ENCODE results near the gene MATN1.

MATN1 gene

GRCh38 chr1:30757352-30758120 lies 34.2 kb upstream of the MATN1 start, which contains the start of gene LAPTM5:
Gene LAPTM5 (minus strand): TSS chr1:30757774. CDS start chr1:30757745, 29 bp downstream.
- DNase-seq = peak; percentile 60

- DNase-seq = peak; percentile 70
These were observed 33.4 kb upstream of the MATN1 start for GRCh38 chr1:30756545-30757351.

DNA sequence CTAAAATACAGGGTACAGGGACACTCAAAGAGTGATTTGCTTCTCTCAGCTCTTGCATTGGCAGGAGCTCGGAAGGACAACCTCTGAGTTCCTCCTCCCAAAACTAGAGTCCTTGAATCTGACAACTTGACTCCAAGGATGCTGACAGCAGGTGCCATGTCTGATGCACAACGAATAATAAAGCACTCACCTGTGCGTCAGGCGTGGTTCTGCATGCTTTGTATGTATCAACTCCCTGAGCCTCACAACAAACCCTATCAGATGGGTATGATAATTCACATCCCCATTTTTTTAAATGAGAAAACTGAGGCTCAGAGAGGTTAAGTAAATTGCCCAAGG lies 32.8 kb upstream of the MATN1 start:
- no peak for DNase-seq

DNA sequence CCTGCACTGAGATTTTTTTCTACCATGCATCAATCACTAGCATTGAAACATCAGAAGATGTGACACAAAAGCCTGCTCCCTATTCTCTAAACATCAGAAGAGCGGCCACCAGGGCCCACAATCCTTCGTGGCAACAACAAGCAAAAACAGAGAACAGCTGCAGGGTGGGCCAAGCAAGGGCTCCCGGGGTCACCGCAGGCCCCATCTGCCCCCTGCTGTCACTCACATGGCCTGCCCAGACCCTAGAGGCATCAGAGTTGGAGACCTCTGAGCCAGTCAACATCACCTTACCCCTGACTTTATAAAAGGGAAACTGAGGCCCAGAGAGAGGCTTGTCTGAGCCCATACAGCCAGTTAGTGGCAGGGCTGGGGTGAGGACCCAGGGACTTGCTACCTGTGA lies 32.4 kb upstream of the MATN1 start:
- DNase-seq = no peak

GRCh38 chr1:30755334-30755733 lies 31.9 kb upstream of the MATN1 start:
- no peak for DNase-seq

DNA sequence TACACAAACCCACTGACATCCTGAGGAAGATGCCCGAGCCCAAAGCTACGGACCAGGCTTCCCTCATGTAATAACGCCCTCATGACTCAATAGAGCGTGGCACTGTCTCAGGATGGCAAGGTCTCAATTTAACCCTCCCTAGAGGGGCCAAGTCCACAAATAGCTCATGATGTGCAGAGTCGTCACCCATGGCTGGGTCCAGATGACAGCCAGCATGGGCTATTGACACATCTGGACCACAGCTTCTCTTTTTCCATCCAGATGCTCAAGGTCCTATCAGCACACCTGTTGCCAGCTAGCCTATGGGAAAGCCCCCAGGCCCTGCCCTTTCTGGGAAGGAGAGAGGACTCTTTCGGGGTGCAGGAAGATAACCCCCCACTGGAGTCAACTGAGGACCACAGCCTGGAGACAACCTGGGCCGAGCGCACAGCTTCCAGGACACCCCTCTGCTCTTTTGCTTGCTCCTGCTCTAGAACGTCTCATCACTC lies 31.3 kb upstream of the MATN1 start:
- no peak for DNase-seq

DNA sequence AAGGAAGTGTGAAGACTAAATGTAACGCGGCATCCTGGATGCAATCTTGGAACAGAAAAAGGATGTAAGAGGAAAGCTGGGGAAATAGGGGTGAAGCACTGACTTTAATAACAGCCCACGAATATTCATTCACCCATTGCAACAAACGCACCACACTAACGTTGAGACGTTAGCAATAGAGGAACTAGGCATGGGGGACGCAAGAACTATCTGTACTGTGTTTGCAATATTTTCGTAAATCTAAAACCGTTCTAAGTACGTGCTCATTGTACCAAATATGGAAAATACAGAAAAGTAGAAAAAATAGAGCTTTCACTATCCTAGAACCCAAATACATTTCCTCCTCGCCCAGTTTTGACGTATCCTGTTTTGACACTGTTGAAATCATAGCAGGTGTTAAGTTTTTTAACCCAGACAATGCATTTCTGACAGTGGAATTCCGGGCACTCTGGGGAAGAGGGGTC lies 30.3 kb upstream of the MATN1 start:
- DNase-seq = no peak

DNA sequence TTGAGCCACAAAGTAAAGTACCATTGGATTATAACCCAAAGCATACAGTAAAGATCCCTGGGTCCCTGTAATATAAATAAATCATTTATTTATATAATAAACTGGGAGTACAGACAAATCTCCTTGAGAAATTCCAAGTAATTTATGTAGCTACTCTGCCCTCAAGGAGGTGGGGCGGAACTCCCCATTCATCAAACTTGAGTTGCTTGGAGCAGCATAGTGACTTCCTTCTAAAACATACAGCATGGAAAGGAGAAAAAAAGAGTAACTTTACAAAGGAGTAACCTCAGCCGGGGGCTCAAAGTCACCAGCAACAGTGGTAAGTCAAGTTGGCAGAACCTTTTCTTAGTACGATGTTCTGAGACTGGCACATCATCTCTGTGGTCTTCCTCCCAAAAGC lies 29.7 kb upstream of the MATN1 start:
- no peak for DNase-seq

- DNase-seq = no peak
These were observed 29.2 kb upstream of the MATN1 start for GRCh38 chr1:30752651-30752908.

DNA sequence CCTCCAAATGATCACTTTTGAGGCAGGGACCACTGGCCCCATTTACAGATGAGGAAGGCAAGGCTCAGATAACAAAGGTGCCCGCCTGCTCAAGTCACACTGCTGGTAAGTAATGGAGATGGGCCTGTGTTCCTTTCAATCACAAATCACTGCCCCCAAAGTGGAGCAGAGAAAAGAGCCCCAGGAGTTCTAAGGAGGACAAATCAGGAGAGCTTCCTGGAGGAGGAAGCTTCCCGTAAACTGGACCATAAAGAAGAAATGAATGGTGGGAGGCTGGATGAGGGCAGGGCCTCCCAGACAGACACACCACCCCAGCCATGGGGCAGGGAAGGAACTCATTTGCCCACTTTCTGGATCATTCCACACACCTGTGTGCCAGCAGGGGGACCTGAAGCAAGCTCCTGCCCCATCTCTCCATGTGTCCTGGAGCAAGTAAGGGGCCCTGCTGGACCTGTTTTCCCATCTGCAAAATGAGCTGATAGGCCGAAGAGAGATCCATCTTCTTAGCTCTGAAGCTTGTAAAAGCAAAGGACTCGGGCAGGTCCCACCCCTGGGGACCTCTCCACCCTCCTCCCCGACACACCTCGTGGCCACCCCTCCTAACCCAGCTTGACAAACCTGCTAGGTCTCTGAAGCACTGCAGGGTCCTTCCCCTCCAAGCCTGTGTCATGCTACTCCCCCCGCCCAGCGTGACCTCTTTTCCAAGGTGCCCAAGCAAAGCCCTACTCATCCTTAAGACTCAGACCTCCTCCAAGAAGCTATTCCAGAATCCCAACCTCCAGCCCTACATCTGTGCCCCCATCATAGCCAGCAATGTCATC lies 28.7 kb upstream of the MATN1 start:
- DNase-seq = no peak

DNA sequence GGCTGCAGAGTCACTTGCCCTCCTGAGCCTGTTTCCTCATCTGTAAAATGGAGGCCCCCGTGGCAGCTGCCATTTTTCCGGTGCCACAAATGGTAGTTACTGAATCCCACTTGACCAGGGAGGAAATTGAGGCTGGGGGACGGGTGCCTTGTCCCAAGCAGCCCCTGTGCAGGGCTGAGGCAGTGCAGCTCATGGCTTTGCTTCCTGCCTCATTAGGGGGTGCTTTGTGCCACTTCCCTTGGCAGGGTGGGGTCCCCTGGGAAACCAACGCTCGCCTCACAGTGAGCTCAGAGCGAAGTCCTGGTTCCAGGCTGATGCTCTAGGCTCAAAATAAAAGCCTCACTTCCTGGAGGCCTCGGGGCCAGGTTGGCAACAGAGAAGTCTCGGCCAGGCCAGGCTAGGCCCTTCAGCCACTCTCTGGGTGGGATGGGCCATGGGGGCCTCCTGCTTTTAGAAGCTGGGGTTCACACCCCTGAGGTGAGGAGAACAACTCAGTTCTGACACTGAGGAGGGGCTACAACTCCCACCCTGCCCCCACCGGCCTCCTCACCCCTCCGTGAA lies 27.4 kb upstream of the MATN1 start:
- no peak for DNase-seq

GRCh38 chr1:30749691-30750583 lies 26.6 kb upstream of the MATN1 start:
- DNase-seq = peak; percentile 63

- DNase-seq = peak; percentile 44
These were observed 25.5 kb upstream of the MATN1 start for GRCh38 chr1:30748699-30749401.

- no peak for DNase-seq
These were observed 24.8 kb upstream of the MATN1 start for GRCh38 chr1:30748098-30748698.

DNA sequence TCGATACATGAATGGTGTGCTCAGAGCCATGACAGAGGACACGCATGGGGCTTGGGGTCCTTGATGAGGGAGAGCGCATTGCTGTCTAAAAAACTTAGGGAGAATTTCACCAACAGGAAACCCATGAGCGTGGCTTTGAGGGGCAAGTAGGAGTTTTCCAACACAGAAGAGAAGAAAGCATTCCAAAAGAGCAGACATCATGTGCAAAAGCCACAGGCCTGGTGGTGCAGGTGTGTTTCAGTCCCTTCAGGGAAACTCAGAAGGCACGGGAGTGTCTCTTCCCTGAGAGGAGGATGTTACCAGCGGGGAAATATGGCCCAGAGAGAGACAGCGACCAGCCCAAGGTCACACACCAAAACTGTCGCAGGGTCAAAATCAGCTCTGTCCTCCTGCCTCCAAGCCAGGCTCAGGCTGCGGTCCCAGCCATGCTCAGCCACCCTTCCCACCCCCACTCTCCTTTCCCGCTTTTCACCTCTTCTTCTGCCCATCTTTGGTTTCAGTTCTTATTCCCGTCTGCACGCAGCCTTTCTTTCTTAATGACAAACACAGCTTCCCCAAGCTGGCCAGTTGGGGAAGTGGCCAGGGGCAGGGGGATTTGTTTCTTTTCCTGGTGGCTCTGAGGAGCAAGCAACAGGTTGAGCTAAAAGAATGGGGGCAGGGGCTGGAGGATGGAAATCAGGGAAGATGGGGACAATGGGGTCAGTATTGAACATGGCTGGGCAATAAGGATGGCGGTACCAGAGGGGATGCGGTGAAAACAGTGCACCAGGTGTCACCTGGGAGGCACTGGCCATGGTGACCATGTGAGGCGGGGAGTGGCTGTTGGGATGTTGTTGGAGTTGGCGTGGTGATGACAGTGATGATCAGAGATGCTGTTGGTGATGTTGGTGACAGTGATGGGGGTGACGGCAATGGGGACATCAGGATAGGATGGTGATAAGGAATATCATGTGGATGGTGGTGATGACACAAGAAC lies 23.9 kb upstream of the MATN1 start:
- DNase-seq = no peak

DNA sequence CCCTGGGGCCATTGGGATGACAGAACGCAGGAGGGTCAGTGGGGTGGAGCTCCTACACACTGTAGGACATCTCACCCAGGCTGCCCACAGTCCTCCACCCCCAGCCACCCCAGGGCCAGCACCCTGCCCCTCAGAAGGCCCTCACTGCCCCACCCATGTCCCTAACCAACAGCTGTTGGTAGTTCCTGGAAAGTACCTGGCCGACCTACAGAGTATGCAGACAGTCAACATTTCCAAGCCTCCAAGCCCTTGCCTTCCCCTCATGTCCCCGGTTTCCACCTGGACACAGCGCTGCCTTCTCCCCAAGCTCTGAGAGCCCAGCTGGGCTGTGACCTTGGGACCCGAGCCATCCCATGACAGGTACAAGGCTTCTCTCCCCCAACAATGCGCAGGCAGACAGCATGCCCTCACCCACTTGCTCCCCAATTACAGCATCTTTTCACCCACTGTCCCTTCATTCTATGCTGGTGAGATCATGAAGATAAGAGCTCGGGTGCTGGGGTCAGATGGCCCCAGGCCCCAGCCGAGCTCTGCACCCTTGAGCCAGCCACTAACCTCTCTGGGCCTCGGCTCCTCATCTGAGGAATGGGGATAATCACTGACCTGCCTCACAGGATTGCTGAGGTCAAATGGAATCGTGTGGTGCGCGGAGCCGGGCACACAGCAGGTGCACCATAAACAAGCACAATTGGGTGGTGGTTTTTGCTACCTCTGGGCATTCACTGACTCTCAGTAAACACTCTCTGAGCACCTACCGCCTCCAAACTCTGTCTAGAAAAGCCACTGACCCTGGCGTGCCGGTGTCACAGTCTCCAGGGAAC lies 23.0 kb upstream of the MATN1 start:
- DNase-seq = no peak

DNA sequence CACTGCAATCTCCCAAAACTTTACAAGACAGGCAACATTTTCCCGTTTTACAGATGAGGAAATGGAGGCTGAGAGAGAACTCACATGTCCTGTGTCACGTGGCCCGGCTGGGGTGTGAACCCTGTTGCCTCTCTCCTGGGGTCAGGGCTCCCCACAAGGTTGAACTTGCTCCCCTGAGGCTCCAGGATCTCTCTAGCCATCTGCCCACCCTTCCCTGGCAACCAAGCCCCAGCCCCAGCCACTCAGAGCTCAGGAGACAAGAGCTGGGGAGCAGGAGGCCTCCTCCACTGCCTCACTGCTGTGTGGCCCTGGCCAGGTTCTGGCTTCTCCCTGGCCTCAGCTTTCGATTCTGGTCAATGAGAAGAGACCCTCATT lies 22.4 kb upstream of the MATN1 start:
- no peak for DNase-seq

GRCh38 chr1:30745156-30745833 lies 21.9 kb upstream of the MATN1 start:
- no peak for DNase-seq
